Astrocyte of the cerebellum (primary cell): Measurements from ENCODE around the gene XRCC1.
A peak's percentile ranks its signal among the peaks of the same experiment; 100 is the strongest.

ENCODE experiments used
- DNase-seq: peaks from one replicate; pipeline ENCODE4 v3.0.0-alpha.2; 2011; ENCODE audit warnings: low read depth
- H3K4me3 ChIP-seq: 2 replicates; pipeline ENCODE4 v1.5.1; 2011; ENCODE audit warnings: mild to moderate bottlenecking, low read depth, low read length, moderate library complexity
- in situ Hi-C: cut with HindIII; loops from 2 replicates; pipeline ENCODE4 v1.10.0; 2017; ENCODE audit warnings: low sequenced_read_pairs
- TF ChIP-seq, protein P1 (sequence below): IDR thresholded peaks from 2 replicates; pipeline ENCODE4 v1.5.1; 2012; ENCODE audit warnings: low read length, low read depth, moderate library complexity, mild to moderate bottlenecking; ENCODE audit errors: missing control alignments

XRCC1 gene

DNA sequence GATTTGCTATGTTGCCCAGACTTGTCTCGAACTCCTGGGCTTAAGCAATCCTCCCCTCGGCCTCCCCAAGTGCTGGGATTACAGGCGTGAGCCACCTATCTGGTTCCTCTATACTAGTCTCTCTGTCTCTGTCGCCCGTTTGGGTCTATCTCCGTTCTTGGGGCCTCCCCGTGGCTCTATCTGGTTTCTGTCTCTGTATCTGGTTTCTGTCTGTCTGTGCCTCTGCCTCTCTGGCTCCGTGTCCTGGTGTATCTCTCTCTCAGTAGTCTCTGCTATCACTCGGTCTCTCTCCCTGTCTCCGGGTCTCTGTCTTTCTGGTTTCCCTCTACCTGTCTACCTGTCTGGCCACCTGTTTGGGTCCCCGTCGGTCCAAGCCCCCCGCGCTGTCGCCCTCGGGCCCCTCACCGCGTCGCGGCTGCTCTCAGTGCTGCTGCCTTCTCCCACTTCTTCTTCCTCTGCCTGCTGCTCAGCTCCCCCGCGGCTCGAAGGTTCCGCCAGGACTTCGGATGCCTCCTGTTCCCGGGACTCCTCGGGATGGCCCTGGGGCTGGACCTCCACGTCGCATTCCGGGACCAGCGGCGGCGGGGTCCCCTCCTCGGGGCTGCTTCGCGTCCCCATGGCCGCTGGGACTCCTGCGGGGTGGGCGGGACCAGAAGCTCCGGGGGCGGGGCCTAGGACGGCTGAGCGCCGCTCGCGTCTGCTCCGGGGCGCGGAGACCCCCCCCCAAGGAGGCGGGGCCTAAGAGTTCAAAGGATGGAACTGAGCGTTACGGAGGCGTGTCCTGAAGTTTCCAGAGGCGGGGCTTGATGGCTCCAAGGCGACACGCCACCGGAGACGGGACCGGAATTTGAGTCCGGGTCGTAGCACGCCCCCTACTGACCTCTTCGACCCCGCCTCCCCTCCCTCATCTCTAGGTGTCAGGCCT lies 71.6 kb downstream of the XRCC1 start:
- peak; percentile 51 for DNase-seq
- in situ Hi-C loops: no loop called here
- TF ChIP-seq, protein P1, sequence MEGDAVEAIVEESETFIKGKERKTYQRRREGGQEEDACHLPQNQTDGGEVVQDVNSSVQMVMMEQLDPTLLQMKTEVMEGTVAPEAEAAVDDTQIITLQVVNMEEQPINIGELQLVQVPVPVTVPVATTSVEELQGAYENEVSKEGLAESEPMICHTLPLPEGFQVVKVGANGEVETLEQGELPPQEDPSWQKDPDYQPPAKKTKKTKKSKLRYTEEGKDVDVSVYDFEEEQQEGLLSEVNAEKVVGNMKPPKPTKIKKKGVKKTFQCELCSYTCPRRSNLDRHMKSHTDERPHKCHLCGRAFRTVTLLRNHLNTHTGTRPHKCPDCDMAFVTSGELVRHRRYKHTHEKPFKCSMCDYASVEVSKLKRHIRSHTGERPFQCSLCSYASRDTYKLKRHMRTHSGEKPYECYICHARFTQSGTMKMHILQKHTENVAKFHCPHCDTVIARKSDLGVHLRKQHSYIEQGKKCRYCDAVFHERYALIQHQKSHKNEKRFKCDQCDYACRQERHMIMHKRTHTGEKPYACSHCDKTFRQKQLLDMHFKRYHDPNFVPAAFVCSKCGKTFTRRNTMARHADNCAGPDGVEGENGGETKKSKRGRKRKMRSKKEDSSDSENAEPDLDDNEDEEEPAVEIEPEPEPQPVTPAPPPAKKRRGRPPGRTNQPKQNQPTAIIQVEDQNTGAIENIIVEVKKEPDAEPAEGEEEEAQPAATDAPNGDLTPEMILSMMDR: no peak
- peak overlapping the region; percentile 64 for H3K4me3 ChIP-seq

DNA sequence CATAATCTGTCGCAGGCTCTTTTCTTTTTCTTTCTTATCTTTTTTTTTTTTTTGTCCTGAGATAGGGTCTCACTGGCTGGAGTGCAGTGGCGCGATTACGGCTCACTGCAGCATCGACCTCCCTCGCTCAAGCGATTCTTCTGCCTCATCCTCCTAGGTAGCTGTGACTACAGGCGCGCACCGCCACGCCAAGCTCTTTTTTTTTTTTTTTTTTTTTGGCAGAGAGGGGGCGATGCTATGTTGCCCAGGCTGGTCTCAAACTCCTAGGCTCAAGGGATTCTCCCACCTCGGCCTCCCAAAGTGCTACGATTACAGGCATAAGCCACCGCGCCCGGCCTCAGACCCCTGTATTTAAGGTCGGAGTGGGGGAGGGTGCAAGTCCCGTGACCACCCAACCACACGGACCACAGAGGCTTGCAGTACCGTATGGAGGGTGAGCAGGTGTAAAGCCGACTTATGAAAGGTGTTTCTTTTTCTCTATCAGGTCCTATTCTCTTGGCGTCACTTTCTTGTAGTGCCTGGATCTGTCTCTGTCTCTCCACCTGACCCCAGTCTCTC lies 72.8 kb downstream of the XRCC1 start:
- in situ Hi-C loops: no loop called here
- H3K4me3 ChIP-seq: no peak overlapping the region
- DNase-seq: no peak
- TF ChIP-seq, protein P1: no peak

GRCh38 chr19:43501661-43502418 lies 73.5 kb downstream of the XRCC1 start:
- TF ChIP-seq, protein P1: no peak
- no peak for DNase-seq
- peak overlapping the region; percentile 4 for H3K4me3 ChIP-seq
- in situ Hi-C loops: no loop called here

DNA sequence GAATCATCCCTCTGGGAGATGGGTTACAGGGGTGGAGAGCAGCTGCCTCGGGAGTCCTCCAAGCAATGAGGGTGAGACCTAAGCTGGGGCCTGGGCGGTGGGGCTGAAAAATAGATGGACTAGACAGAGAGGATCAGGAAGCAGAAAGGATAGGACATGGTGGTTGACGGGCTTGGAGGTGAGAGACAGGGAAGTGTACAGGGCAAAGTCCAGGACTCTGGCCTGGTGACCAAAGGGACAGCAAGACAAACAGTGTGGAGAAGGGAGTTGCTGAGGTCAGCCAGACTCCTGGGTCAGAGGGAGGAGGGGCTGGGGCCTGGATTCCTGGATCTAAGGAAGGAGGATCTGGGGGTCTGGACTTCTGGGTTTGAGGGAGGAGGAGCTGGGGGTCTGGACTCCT lies 76.3 kb downstream of the XRCC1 start:
- in situ Hi-C loops: no loop called here
- H3K4me3 ChIP-seq: no peak overlapping the region
- DNase-seq: no peak
- TF ChIP-seq, protein P1: no peak

DNA sequence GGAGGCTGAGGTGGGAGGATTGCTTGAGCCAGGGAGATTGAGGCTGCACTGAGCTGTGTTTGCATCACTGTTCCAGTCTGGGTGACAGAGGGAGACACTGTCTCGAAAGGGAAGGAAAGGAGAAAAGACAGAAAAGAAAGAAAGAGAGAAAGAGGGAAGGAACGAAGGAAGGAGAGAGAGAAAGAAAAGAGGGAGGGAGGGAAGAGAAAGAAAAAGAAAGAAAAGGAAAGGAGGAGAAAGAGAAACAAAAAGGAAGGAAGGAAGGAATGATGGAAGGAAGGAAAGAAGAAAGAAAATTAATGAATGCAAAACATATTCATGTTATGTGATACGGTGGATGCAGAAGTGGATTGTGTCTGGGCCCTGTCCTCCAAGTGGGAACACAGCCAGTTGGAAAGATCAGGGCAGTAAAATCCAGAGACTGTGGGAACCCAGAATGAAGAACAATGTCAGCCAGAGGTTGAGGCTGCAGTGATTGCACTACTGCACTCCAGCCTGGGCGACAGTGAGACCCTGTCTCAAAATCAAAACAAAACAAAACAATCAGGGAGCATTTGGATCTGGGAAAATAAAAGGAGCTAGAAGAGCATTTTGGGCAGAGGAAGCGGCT lies 77.0 kb downstream of the XRCC1 start:
- TF ChIP-seq, protein P1: no peak
- DNase-seq: no peak
- in situ Hi-C loops: no loop called here
- H3K4me3 ChIP-seq: no peak overlapping the region

DNA sequence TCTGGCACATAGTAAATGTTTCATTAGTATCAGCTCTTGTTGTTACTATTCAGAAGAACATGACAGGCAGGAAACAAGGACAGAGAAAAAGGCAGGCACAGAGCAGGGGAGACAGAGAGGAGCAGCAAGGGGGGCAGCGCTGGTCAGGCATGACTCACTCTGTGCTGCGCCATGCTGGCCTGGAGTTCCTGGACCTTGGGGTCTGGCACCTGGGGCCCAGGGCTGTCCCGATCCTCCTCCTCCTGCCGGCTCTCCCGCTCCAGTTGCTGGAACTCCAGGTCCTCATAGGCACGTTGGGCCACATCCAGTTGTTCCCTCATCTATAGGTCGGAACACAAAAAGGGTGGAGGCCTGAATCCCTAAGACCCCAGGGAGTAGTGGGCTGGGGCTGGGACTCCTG lies 78.4 kb downstream of the XRCC1 start:
- TF ChIP-seq, protein P1: no peak
- in situ Hi-C loops: no loop called here

More for the DNA sequence above, 78.4 kb downstream of the XRCC1 start:
- H3K4me3 ChIP-seq: no peak overlapping the region
- DNase-seq: no peak
